OCI-LY3 (cell line): ENCODE data around the gene SLC25A21.

Source experiments
- CTCF ChIP-seq: fragments of 200-600, 300-600 bp; sonication (generic); IDR thresholded peaks from 2 replicates; pipeline ENCODE4 v1.5.1; 2014; ENCODE audit warnings: antibody characterized with exemption, low read length, low read depth
- EZH2phosphoT487 ChIP-seq: fragments of 200-600 bp; shearing (Covaris generic); IDR thresholded peaks from 2 replicates; pipeline ENCODE4 v1.6.1; 2018; ENCODE audit warnings: antibody characterized with exemption, mixed run types, low read depth

DNA sequence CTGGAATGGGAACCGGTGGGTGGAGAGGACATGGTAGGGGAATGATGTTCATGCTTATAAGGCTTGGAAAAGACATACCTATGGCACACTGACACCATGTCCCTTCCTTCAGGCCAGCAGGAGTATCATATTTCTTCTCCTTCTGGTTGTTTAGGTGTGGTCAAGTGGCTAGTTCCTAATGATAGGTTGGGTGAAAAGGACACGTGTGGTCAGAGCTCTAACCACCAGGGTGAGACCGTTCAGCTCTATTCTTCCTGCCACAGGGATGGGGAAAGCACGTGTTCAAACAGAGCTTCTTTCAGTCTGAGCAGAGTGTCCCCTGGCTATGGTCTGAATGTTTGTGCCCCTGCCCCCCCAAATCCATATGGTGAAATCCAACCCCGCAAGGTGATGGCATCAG, 301.6 kb downstream of the SLC25A21 start:
- TF ChIP-seq CTCF (no peak), EZH2phosphoT487 (no peak)
